SK-N-SH (cell line): ENCODE results near the gene LRRC46. TPM values are rescaled to one million over a fixed set of nuclear protein-coding genes. Genes with fewer than 3 reads are reported as not detected.

Source experiments
- CTCF ChIA-PET: fragments of 300-600, 350-600 bp; formaldehyde crosslinking; extraction: SDS; loops from one replicate; lab custom pipeline; 2021; lab: Yijun Ruan, JAX
- POLR2A ChIA-PET: fragments of 350-600 bp; sonication (Branson Sonifier 250); formaldehyde crosslinking; extraction: SDS; loops from one replicate; lab custom pipeline; 2020; ENCODE audit warnings: antibody characterized with exemption, inconsistent platforms; lab: Yijun Ruan, JAX
- DNase-seq: peaks from one replicate; pipeline ENCODE4 v3.0.0; 2012
- H2AFZ ChIP-seq: fragments of 200-600 bp; sonication (generic); 2 replicates; pipeline ENCODE4 v1.8.1; 2016; ENCODE audit warnings: antibody characterized with exemption, mild to moderate bottlenecking, low read depth
- H3F3A ChIP-seq: fragments of 200-600 bp; sonication (generic); replicated peaks from 2 replicates; pipeline ENCODE3; 2016; ENCODE audit warnings: antibody characterized with exemption, mild to moderate bottlenecking; ENCODE audit not compliant: insufficient read depth
- H3K27ac ChIP-seq, 2 experiments: fragments of 200-500 bp in 1 of 2; fragments of 200-600 bp in 1 of 2; sonication (Bioruptor generic) in 1 of 2; sonication (generic), shearing (Covaris generic) in 1 of 2; 2 replicates each; pipeline versions ENCODE4 v1.5.1 to v1.6.1; 2014 to 2016; ENCODE audit warnings: low read depth in 2 of 2, inconsistent platforms in 1 of 2, low read length in 1 of 2, mild to moderate bottlenecking in 1 of 2, mixed read lengths in 1 of 2
- H3K27me3 ChIP-seq: fragments of 200-600 bp; sonication (generic), shearing (Covaris generic); 2 replicates; pipeline ENCODE4 v1.6.1; 2016; ENCODE audit warnings: mixed run types; ENCODE audit not compliant: insufficient read depth
- H3K36me3 ChIP-seq, 2 experiments: fragments of 200-500 bp in 1 of 2; fragments of 200-600 bp in 1 of 2; sonication (Bioruptor generic) in 1 of 2; sonication (generic) in 1 of 2; replicated peaks in 1 of 2; 2 replicates each; pipeline versions ENCODE3 to v1.5.1; 2014 to 2016; ENCODE audit warnings: low read length in 1 of 2, mild to moderate bottlenecking in 1 of 2; ENCODE audit not compliant: insufficient read depth in 2 of 2, control insufficient read depth in 1 of 2
- H3K4me1 ChIP-seq, 2 experiments: fragments of 200-500 bp in 1 of 2; fragments of 200-600 bp in 1 of 2; sonication (Bioruptor generic) in 1 of 2; sonication (generic), shearing (Covaris generic) in 1 of 2; 2 replicates each; pipeline versions ENCODE4 v1.5.1 to v1.6.1; 2014 to 2016; ENCODE audit warnings: low read depth in 1 of 2, low read length in 1 of 2, mixed run types in 1 of 2; ENCODE audit not compliant: insufficient read depth in 2 of 2, control insufficient read depth in 1 of 2
- H3K4me2 ChIP-seq: fragments of 200-600 bp; sonication (generic), shearing (Covaris generic); 2 replicates; pipeline ENCODE4 v1.6.1; 2017; ENCODE audit warnings: mixed run types
- H3K4me3 ChIP-seq, 2 experiments: fragments of 200-500 bp in 1 of 2; fragments of 200-600 bp in 1 of 2; sonication (Bioruptor generic) in 1 of 2; sonication (generic), shearing (Covaris generic) in 1 of 2; 2 replicates each; pipeline versions ENCODE4 v1.5.1 to v1.8.1; 2014 to 2016; ENCODE audit warnings: low read depth in 2 of 2, inconsistent platforms in 1 of 2, low read length in 1 of 2, mild to moderate bottlenecking in 1 of 2, mixed read lengths in 1 of 2, moderate library complexity in 1 of 2
- H3K79me2 ChIP-seq: fragments of 200-600 bp; sonication (generic); 2 replicates; pipeline ENCODE4 v1.8.1; 2017; ENCODE audit warnings: mild to moderate bottlenecking; ENCODE audit not compliant: insufficient read depth
- H3K9ac ChIP-seq: fragments of 200-600 bp; sonication (generic); 2 replicates; pipeline ENCODE4 v1.6.1; 2017; ENCODE audit warnings: mixed run types
- H3K9me2 ChIP-seq: fragments of 200-600 bp; sonication (generic); 2 replicates; pipeline ENCODE4 v1.6.1; 2017; ENCODE audit warnings: mixed run types
- H3K9me3 ChIP-seq: fragments of 200-600 bp; sonication (generic); 2 replicates; pipeline ENCODE4 v1.6.1; 2017; ENCODE audit warnings: mixed run types, mild to moderate bottlenecking, moderate library complexity
- H4K20me1 ChIP-seq: fragments of 200-600 bp; sonication (generic); 2 replicates; pipeline ENCODE4 v1.6.1; 2017; ENCODE audit warnings: mild to moderate bottlenecking, mixed run types; ENCODE audit not compliant: insufficient read depth
- CHD2 ChIP-seq: fragments of 150-350 bp; IDR thresholded peaks from 2 replicates; pipeline ENCODE4 v1.6.1; 2018; ENCODE audit warnings: low read length; ENCODE audit not compliant: partially characterized antibody
- EP300 ChIP-seq, 2 experiments: IDR thresholded peaks; 2 replicates each; pipeline versions ENCODE4 v1.4.0 to v1.6.1; 2012; ENCODE audit warnings: borderline replicate concordance in 1 of 2, low read depth in 1 of 2, low read length in 1 of 2
- GABPA ChIP-seq: IDR thresholded peaks from 2 replicates; pipeline ENCODE4 v1.4.0; 2012; ENCODE audit warnings: low read depth, mild to moderate bottlenecking
- GATA2 ChIP-seq: sonication (generic); formaldehyde crosslinking; IDR thresholded peaks from 2 replicates; pipeline ENCODE4 v1.5.0; 2020; ENCODE audit warnings: mild to moderate bottlenecking, missing genetic modification reagents
- MAX ChIP-seq: IDR thresholded peaks from 2 replicates; pipeline ENCODE4 v1.4.0; 2012; ENCODE audit warnings: low read depth
- NFIC ChIP-seq: IDR thresholded peaks from 2 replicates; pipeline ENCODE4 v1.4.0; 2012; ENCODE audit warnings: borderline replicate concordance
- NRF1 ChIP-seq: IDR thresholded peaks from 2 replicates; pipeline ENCODE4 v1.6.1; 2012; ENCODE audit warnings: low read depth, mild to moderate bottlenecking, low read length
- POLR2AphosphoS5 ChIP-seq: IDR thresholded peaks from 2 replicates; pipeline ENCODE4 v1.6.1; 2012; ENCODE audit warnings: low read depth, low read length
- RAD21 ChIP-seq: IDR thresholded peaks from 2 replicates; pipeline ENCODE4 v1.6.1; 2012; ENCODE audit warnings: mild to moderate bottlenecking, low read length
- TAF1 ChIP-seq: IDR thresholded peaks from 2 replicates; pipeline ENCODE4 v1.6.1; 2012; ENCODE audit warnings: low read depth, mild to moderate bottlenecking, low read length, moderate library complexity, borderline replicate concordance
- TCF12 ChIP-seq: IDR thresholded peaks from 2 replicates; pipeline ENCODE4 v1.4.0; 2012
- WGBS: methylation state at CpG from one replicate; pipeline ENCODE4 v1.1.6; 2017; ENCODE audit warnings: low lambda C conversion rate; 5-methylcytosine and 5-hydroxymethylcytosine counted together
- polyA plus RNA-seq, 3 experiments: library from polyadenylated mRNA; depleted of rRNA; stranded (reverse); fragments of >200 nt; gene quantifications; 2 replicates each; pipeline ENCODE4 v1.2.3, GENCODE V29; 2012

LRRC46 gene
- polyA plus RNA-seq, 1 of the 3 experiments (the other 2 are of a cell fraction): 1.6 TPM

- H3K4me1 ChIP-seq: peaks cover 0 to 8% of the 10 kb centered on the region in 2 experiments; a peak in 1 of 4 replicates
- H3K27me3 ChIP-seq: peaks cover 59% of the 10 kb centered on the region
- TF ChIP-seq GABPA (no peak), EP300 (IDR thresholded peaks at IDR 0.05; ENCODE audit: borderline replicate concordance in 1 of 2, low read depth in 1 of 2, low read length in 1 of 2) (no peak)
- 36% methylated on average over 11 of the region's 11 CpGs for WGBS
- H4K20me1 ChIP-seq: no peaks in the 10 kb centered on the region
- DNase-seq: no peak
- H3K9ac ChIP-seq: no peak overlapping the region
- no peaks in the 10 kb centered on the region for H3K36me3 ChIP-seq
- no peak overlapping the region for H3K4me3 ChIP-seq
- no peaks in the 10 kb centered on the region for H3K9me3 ChIP-seq
- no peak overlapping the region for H2AFZ ChIP-seq
- peaks cover 5% of the 10 kb centered on the region for H3F3A ChIP-seq
- H3K9me2 ChIP-seq: no peaks in the 10 kb centered on the region
- POLR2A ChIA-PET: no interaction called here
- CTCF ChIA-PET: interaction anchor here (0.9 to 9.4 kb wide), 6 partner anchors 14 to 74 kb away, joined by 3 to 108 read pairs (median 14); partner anchors contain the start of gene SCRN2
- H3K79me2 ChIP-seq: no peaks in the 10 kb centered on the region
- H3K4me2 ChIP-seq: no peak overlapping the region
- H3K27ac ChIP-seq: no peak overlapping the region
Observed at GRCh38 chr17:47875011-47875985, 43.8 kb downstream of the LRRC46 start.

GRCh38 chr17:47877368-47878034, 46.0 kb downstream of the LRRC46 start:
- no peak for TF ChIP-seq MAX
- no peak for TF ChIP-seq POLR2AphosphoS5
- no peak for TF ChIP-seq GATA2 (CRISPR knock-in tag)
- TF ChIP-seq TAF1: no peak
- no peak for TF ChIP-seq NRF1
- TF ChIP-seq TCF12: no peak
- TF ChIP-seq RAD21: no peak
- no peak for TF ChIP-seq CHD2
- no peak for TF ChIP-seq NFIC
- Histone ChIP-seq H2AFZ (no peak overlapping the region), H3K36me3 (no peaks in the 10 kb centered on the region), H3K27ac (no peak overlapping the region), H3K4me2 (no peak overlapping the region), H3K27me3 (peaks cover 46% of the 10 kb centered on the region; the same call in 1 of the 2 replicates), H3K9me3 (no peaks in the 10 kb centered on the region), H3K9me2 (no peaks in the 10 kb centered on the region), H3K4me3 (no peak overlapping the region), H3K79me2 (no peaks in the 10 kb centered on the region), H3K4me1 (peaks cover 0 to 8% of the 10 kb centered on the region in 2 experiments; a peak in 1 of 4 replicates), H3K9ac (no peak overlapping the region), H3F3A (peaks cover 5% of the 10 kb centered on the region), H4K20me1 (no peaks in the 10 kb centered on the region)
- ChIA-PET CTCF (interaction anchor here (1.9 to 19.9 kb wide), 2 partner anchors 12 to 28 kb away, joined by 8 to 1447 read pairs; partner anchors contain the start of genes SCRN2 and SP6), POLR2A (no interaction called here)
- no peak for DNase-seq
- 71% methylated on average over 9 of the region's 9 CpGs for WGBS
